ENCODE measurements around the gene ZKSCAN8. TPM values are rescaled to one million over a fixed set of nuclear protein-coding genes. Genes with fewer than 3 reads are reported as not detected.
A peak's percentile ranks its signal among the peaks of the same experiment; 100 is the strongest.

The ZKSCAN8 gene
- total RNA-seq, 4 donors from 2014 or later = 7.6 to 23.0 (median 14.2) TPM

GRCh38 chr6:28206928-28207509 lies 65.3 kb downstream of the ZKSCAN8 start:
- H3K27me3 ChIP-seq = peaks cover 90% of the 10 kb centered on the region
- peaks cover 18% of the 10 kb centered on the region for H3K4me1 ChIP-seq
- no peaks in the 10 kb centered on the region for H3K36me3 ChIP-seq
- no peaks in the 10 kb centered on the region for H3K9me3 ChIP-seq
- no peak overlapping the region for H3K27ac ChIP-seq
- peak overlapping the region; percentile 37 for H3K4me3 ChIP-seq
- no peak for DNase-seq (ENCODE audit: low spot score in 2 of 2)
- TF ChIP-seq CTCF (IDR thresholded peaks at IDR 0.05) = no peak
- TF ChIP-seq POLR2A (IDR thresholded peaks at IDR 0.05) = no peak
- no peak for TF ChIP-seq EP300 (IDR thresholded peaks at IDR 0.05)
- TF ChIP-seq POLR2AphosphoS5 (IDR thresholded peaks at IDR 0.05) = no peak
- 12% methylated on average over 15 of the region's 15 CpGs for WGBS

GRCh38 chr6:28207510-28208110 lies 65.9 kb downstream of the ZKSCAN8 start:
- WGBS = 5% methylated on average over 25 of the region's 35 CpGs
- TF ChIP-seq CTCF (IDR thresholded peaks at IDR 0.05) (no peak), EP300 (IDR thresholded peaks at IDR 0.05) (no peak), POLR2AphosphoS5 (IDR thresholded peaks at IDR 0.05) (no peak), POLR2A (IDR thresholded peaks at IDR 0.05) (no peak)
- Histone ChIP-seq H3K36me3 (no peaks in the 10 kb centered on the region), H3K4me1 (peaks cover 24% of the 10 kb centered on the region), H3K27ac (no peak overlapping the region), H3K9me3 (no peaks in the 10 kb centered on the region), H3K27me3 (peaks cover 96% of the 10 kb centered on the region), H3K4me3 (peak overlapping the region; percentile 37)
- DNase-seq (ENCODE audit: low spot score in 2 of 2) = no peak

GRCh38 chr6:28208111-28208659 lies 66.5 kb downstream of the ZKSCAN8 start:
- no peak for TF ChIP-seq POLR2AphosphoS5 (IDR thresholded peaks at IDR 0.05)
- TF ChIP-seq POLR2A (IDR thresholded peaks at IDR 0.05) = no peak
- TF ChIP-seq CTCF (IDR thresholded peaks at IDR 0.05) = no peak
- no peak for TF ChIP-seq EP300 (IDR thresholded peaks at IDR 0.05)
- Histone ChIP-seq H3K27me3 (peaks cover 95% of the 10 kb centered on the region), H3K9me3 (no peaks in the 10 kb centered on the region), H3K27ac (no peak overlapping the region), H3K4me3 (peak overlapping the region; percentile 37), H3K36me3 (no peaks in the 10 kb centered on the region), H3K4me1 (peaks cover 30% of the 10 kb centered on the region)
- no peak for DNase-seq (ENCODE audit: low spot score in 2 of 2)
- 15% methylated on average over 23 of the region's 23 CpGs for WGBS

Other genes starting within 250 kb of the ZKSCAN8 start
- gene OR2B2, start 229.5 kb upstream of the ZKSCAN8 start, total RNA-seq = not detected
- not detected for gene OR2B6, start 184.6 kb upstream of the ZKSCAN8 start, total RNA-seq
- 1 to 10 TPM in 3 of 4 donors, under 1 TPM in 1; 0.64 to 2.4 (median 2.0) TPM for gene ZNF165, start 61.3 kb upstream of the ZKSCAN8 start, total RNA-seq
- gene ZSCAN16, start 17.3 kb upstream of the ZKSCAN8 start, total RNA-seq = 1 to 10 TPM; 2.4 to 7.6 (median 4.2) TPM
- gene ZSCAN9, start 83.4 kb downstream of the ZKSCAN8 start, total RNA-seq = 10 to 100 TPM in 1 of 4 donors, 1 to 10 TPM in 3; 3.6 to 12.5 (median 7.6) TPM
- 1 to 10 TPM; 1.2 to 5.0 (median 3.0) TPM for gene ZKSCAN4, start 110.4 kb downstream of the ZKSCAN8 start, total RNA-seq
- gene NKAPL, start 117.4 kb downstream of the ZKSCAN8 start, total RNA-seq = under 1 TPM in 2 of 4 donors, not detected in 2; 0.47 to 0.78 TPM
- gene ZSCAN26, start 125.3 kb downstream of the ZKSCAN8 start, total RNA-seq = 10 to 100 TPM in 2 of 4 donors, 1 to 10 TPM in 2; 4.9 to 23.3 (median 11.4) TPM
- gene PGBD1, start 139.7 kb downstream of the ZKSCAN8 start, total RNA-seq = 1 to 10 TPM in 2 of 4 donors, under 1 TPM in 2; 0.64 to 2.3 (median 1.2) TPM
- 10 to 100 TPM in 3 of 4 donors, 1 to 10 TPM in 1; 2.8 to 11.3 (median 10.7) TPM for gene ZSCAN31, start 194.3 kb downstream of the ZKSCAN8 start, total RNA-seq
- 1 to 10 TPM; 3.1 to 6.0 (median 4.5) TPM for gene ZKSCAN3, start 208.1 kb downstream of the ZKSCAN8 start, total RNA-seq

All from suprapubic skin (tissue), 4 donors.